ENCODE measurements around the gene HEYL.

Gene HEYL

GRCh38 chr1:39638965-39639304 lies 508 bp downstream of the HEYL start:
- no peak for DNase-seq (ENCODE audit: low read depth)

GRCh38 chr1:39637361-39637760 lies 2.1 kb downstream of the HEYL start:
- DNase-seq (ENCODE audit: low read depth), result no peak

GRCh38 chr1:39635871-39636210 lies 3.6 kb downstream of the HEYL start:
- no peak for DNase-seq (ENCODE audit: low read depth)

- no peak for DNase-seq (ENCODE audit: low read depth)
Measured at GRCh38 chr1:39635205-39635870, 4.1 kb downstream of the HEYL start.

GRCh38 chr1:39633422-39633821 lies 6.0 kb downstream of the HEYL start:
- no peak for DNase-seq (ENCODE audit: low read depth)

GRCh38 chr1:39632682-39633417 lies 6.6 kb downstream of the HEYL start:
- DNase-seq (ENCODE audit: low read depth), result peak; percentile 81

GRCh38 chr1:39632323-39632681 lies 7.1 kb downstream of the HEYL start:
- no peak for DNase-seq (ENCODE audit: low read depth)

- DNase-seq (ENCODE audit: low read depth), result no peak
Measured at GRCh38 chr1:39631361-39632322, 7.8 kb downstream of the HEYL start.

- no peak for DNase-seq (ENCODE audit: low read depth)
Measured at GRCh38 chr1:39628807-39629350, 10.6 kb downstream of the HEYL start.

GRCh38 chr1:39626646-39627045 lies 12.8 kb downstream of the HEYL start:
- no peak for DNase-seq (ENCODE audit: low read depth)

- DNase-seq (ENCODE audit: low read depth), result peak; percentile 55
Measured at GRCh38 chr1:39625462-39626273, 13.8 kb downstream of the HEYL start.

- DNase-seq (ENCODE audit: low read depth), result no peak
Measured at GRCh38 chr1:39625009-39625408, 14.4 kb downstream of the HEYL start.

- DNase-seq (ENCODE audit: low read depth), result no peak
Measured at GRCh38 chr1:39623053-39623452, 16.4 kb downstream of the HEYL start.

- no peak for DNase-seq (ENCODE audit: low read depth)
Measured at GRCh38 chr1:39622427-39622826, 17.0 kb downstream of the HEYL start.

- no peak for DNase-seq (ENCODE audit: low read depth)
Measured at GRCh38 chr1:39620659-39621165, 18.7 kb downstream of the HEYL start.

- no peak for DNase-seq (ENCODE audit: low read depth)
Measured at GRCh38 chr1:39617488-39618049, 21.9 kb downstream of the HEYL start.

- no peak for DNase-seq (ENCODE audit: low read depth)
Measured at GRCh38 chr1:39615086-39615673, 24.3 kb downstream of the HEYL start.

- DNase-seq (ENCODE audit: low read depth), result no peak
Measured at GRCh38 chr1:39614488-39614887, 25.0 kb downstream of the HEYL start.

GRCh38 chr1:39613250-39613649 lies 26.2 kb downstream of the HEYL start:
- DNase-seq (ENCODE audit: low read depth), result peak; percentile 43

GRCh38 chr1:39609618-39610331 lies 29.7 kb downstream of the HEYL start:
- DNase-seq (ENCODE audit: low read depth), result peak; percentile 43
